Effector memory CD4-positive, alpha-beta T cell (primary cell): ENCODE data around the gene RNASET2.

Experiments used
- DNase-seq, 3 donors: peaks; one replicate each; pipeline ENCODE4 v3.0.0-alpha.2; 2020
- H3K27ac ChIP-seq: 2 replicates; pipeline ENCODE4 v1.7.0; 2013; ENCODE audit warnings: mild to moderate bottlenecking, low read length, moderate library complexity; ENCODE audit not compliant: insufficient read depth, poor library complexity, severe bottlenecking
- H3K27me3 ChIP-seq: replicated peaks from 2 replicates; pipeline ENCODE4 v1.7.0; 2013; ENCODE audit warnings: mild to moderate bottlenecking, low read length; ENCODE audit not compliant: insufficient read depth, control insufficient read depth, poor library complexity, severe bottlenecking
- H3K36me3 ChIP-seq: 2 replicates; pipeline ENCODE4 v1.7.0; 2013; ENCODE audit warnings: mild to moderate bottlenecking, low read length, moderate library complexity; ENCODE audit not compliant: control insufficient read depth, insufficient read depth
- H3K4me1 ChIP-seq: 2 replicates; pipeline ENCODE4 v1.7.0; 2013; ENCODE audit warnings: low read length, mild to moderate bottlenecking; ENCODE audit not compliant: control insufficient read depth, insufficient read depth, poor library complexity, severe bottlenecking
- H3K4me3 ChIP-seq: 2 replicates; pipeline ENCODE4 v1.7.0; 2013; ENCODE audit warnings: low read length, low read depth, mild to moderate bottlenecking; ENCODE audit not compliant: insufficient read depth, poor library complexity, severe bottlenecking
- H3K9me3 ChIP-seq: 2 replicates; pipeline ENCODE4 v1.7.0; 2013; ENCODE audit warnings: mild to moderate bottlenecking, low read length, moderate library complexity; ENCODE audit not compliant: control insufficient read depth

The RNASET2 gene

GRCh38 chr6:166989427-166990032, 33.2 kb upstream of the RNASET2 start:
- H3K4me1 ChIP-seq, result peaks cover 5% of the 10 kb centered on the region
- no peak overlapping the region for H3K27ac ChIP-seq
- no peaks in the 10 kb centered on the region for H3K9me3 ChIP-seq
- H3K27me3 ChIP-seq, result no peaks in the 10 kb centered on the region
- H3K36me3 ChIP-seq, result peaks cover 3% of the 10 kb centered on the region
- no peak overlapping the region for H3K4me3 ChIP-seq
- DNase-seq, result peak in 1 of 3 donors; percentile 23

- H3K4me3 ChIP-seq, result no peak overlapping the region
Observed at GRCh38 chr6:166988674-166989201, 32.4 kb upstream of the RNASET2 start.

DNA sequence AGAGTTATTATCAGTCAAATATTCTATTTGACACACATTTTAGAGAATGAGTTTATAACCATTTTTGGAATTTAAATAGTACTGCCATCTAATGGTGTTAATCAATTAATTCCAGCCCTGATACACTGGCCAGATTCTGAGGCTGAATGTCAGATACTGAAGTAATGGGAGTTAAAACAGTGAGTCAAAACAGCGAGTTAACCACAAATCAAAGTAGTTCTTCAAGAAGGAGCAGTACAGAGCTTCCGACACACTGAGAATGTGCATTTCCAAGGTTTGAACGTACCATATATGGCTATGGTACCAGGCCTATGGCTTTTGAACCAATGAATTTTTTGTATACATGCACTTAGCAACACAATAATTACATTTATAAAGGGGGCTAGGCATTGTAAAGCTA, 31.6 kb upstream of the RNASET2 start:
- no peak overlapping the region for H3K27ac ChIP-seq
- no peaks in the 10 kb centered on the region for H3K9me3 ChIP-seq
- DNase-seq, result no peak
- H3K4me1 ChIP-seq, result peaks cover 5% of the 10 kb centered on the region
- H3K4me3 ChIP-seq, result no peak overlapping the region
- peaks cover 3% of the 10 kb centered on the region for H3K36me3 ChIP-seq
- no peaks in the 10 kb centered on the region for H3K27me3 ChIP-seq

More at GRCh38 chr6:166988674-166989201, 32.4 kb upstream of the RNASET2 start:
- peaks cover 5% of the 10 kb centered on the region for H3K4me1 ChIP-seq
- H3K9me3 ChIP-seq, result no peaks in the 10 kb centered on the region
- no peaks in the 10 kb centered on the region for H3K27me3 ChIP-seq
- H3K36me3 ChIP-seq, result peaks cover 3% of the 10 kb centered on the region
- no peak for DNase-seq
- H3K27ac ChIP-seq, result no peak overlapping the region

DNA sequence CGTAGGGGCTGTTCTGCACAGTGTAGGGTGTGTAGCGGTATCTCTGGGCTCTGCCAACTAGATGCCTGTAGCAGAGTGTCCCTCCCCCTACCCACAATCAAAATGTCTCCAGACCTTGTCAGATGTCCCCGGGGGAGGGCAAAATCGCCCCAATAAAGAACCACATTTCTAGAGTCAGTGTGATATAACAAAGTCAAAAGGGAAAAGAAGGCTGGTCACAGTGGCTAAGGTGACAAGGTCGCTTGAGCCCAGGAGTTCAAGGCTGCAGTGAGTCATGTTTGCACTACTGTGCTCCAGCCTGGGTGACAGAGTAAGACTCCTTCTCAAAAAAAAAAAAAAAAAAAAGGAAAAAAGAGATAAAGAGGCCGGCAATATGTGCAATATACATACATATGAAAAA, 31.1 kb upstream of the RNASET2 start:
- H3K36me3 ChIP-seq, result peaks cover 2% of the 10 kb centered on the region
- DNase-seq, result no peak
- H3K27me3 ChIP-seq, result no peaks in the 10 kb centered on the region
- peaks cover 5% of the 10 kb centered on the region for H3K4me1 ChIP-seq
- no peaks in the 10 kb centered on the region for H3K9me3 ChIP-seq
- H3K27ac ChIP-seq, result no peak overlapping the region
- no peak overlapping the region for H3K4me3 ChIP-seq

GRCh38 chr6:166980738-166981137, 24.4 kb upstream of the RNASET2 start:
- DNase-seq, result no peak
- Histone ChIP-seq H3K4me1 (no peaks in the 10 kb centered on the region), H3K9me3 (no peaks in the 10 kb centered on the region), H3K27me3 (no peaks in the 10 kb centered on the region), H3K27ac (no peak overlapping the region), H3K36me3 (no peaks in the 10 kb centered on the region), H3K4me3 (no peak overlapping the region)

GRCh38 chr6:166977621-166978525, 21.5 kb upstream of the RNASET2 start:
- H3K9me3 ChIP-seq, result no peaks in the 10 kb centered on the region
- no peaks in the 10 kb centered on the region for H3K27me3 ChIP-seq
- no peaks in the 10 kb centered on the region for H3K36me3 ChIP-seq
- no peak overlapping the region for H3K27ac ChIP-seq
- no peaks in the 10 kb centered on the region for H3K4me1 ChIP-seq
- DNase-seq, result no peak
- H3K4me3 ChIP-seq, result no peak overlapping the region

GRCh38 chr6:166976636-166977035, 20.3 kb upstream of the RNASET2 start:
- Histone ChIP-seq H3K4me1 (no peaks in the 10 kb centered on the region), H3K36me3 (no peaks in the 10 kb centered on the region), H3K9me3 (no peaks in the 10 kb centered on the region), H3K27ac (no peak overlapping the region), H3K4me3 (no peak overlapping the region), H3K27me3 (no peaks in the 10 kb centered on the region)
- no peak for DNase-seq

- no peak for DNase-seq
- Histone ChIP-seq H3K9me3 (no peaks in the 10 kb centered on the region), H3K36me3 (no peaks in the 10 kb centered on the region), H3K4me3 (no peak overlapping the region), H3K4me1 (peaks cover 20% of the 10 kb centered on the region), H3K27me3 (no peaks in the 10 kb centered on the region), H3K27ac (no peak overlapping the region)
Observed at GRCh38 chr6:166972101-166972500, 15.8 kb upstream of the RNASET2 start.

GRCh38 chr6:166971271-166971670, 14.9 kb upstream of the RNASET2 start:
- no peaks in the 10 kb centered on the region for H3K27me3 ChIP-seq
- H3K9me3 ChIP-seq, result no peaks in the 10 kb centered on the region
- H3K4me1 ChIP-seq, result peaks cover 20% of the 10 kb centered on the region
- no peak overlapping the region for H3K27ac ChIP-seq
- DNase-seq, result no peak
- no peak overlapping the region for H3K4me3 ChIP-seq
- H3K36me3 ChIP-seq, result no peaks in the 10 kb centered on the region

GRCh38 chr6:166970776-166971175, 14.4 kb upstream of the RNASET2 start:
- Histone ChIP-seq H3K9me3 (no peaks in the 10 kb centered on the region), H3K36me3 (no peaks in the 10 kb centered on the region), H3K4me3 (no peak overlapping the region), H3K27ac (no peak overlapping the region), H3K27me3 (no peaks in the 10 kb centered on the region), H3K4me1 (peaks cover 20% of the 10 kb centered on the region)
- no peak for DNase-seq
